Measurements from ENCODE around the gene CTAGE6. TPM values are rescaled to one million over a fixed set of nuclear protein-coding genes. Genes with fewer than 3 reads are reported as not detected.
"Not testable (repeated sequence)": the region's sequence is repeated elsewhere in the genome, so short reads cannot be mapped to it uniquely, and the experiment has no call there.

CTAGE6 gene
- total RNA-seq, 2 donors from 2014 or later: not detected

DNA sequence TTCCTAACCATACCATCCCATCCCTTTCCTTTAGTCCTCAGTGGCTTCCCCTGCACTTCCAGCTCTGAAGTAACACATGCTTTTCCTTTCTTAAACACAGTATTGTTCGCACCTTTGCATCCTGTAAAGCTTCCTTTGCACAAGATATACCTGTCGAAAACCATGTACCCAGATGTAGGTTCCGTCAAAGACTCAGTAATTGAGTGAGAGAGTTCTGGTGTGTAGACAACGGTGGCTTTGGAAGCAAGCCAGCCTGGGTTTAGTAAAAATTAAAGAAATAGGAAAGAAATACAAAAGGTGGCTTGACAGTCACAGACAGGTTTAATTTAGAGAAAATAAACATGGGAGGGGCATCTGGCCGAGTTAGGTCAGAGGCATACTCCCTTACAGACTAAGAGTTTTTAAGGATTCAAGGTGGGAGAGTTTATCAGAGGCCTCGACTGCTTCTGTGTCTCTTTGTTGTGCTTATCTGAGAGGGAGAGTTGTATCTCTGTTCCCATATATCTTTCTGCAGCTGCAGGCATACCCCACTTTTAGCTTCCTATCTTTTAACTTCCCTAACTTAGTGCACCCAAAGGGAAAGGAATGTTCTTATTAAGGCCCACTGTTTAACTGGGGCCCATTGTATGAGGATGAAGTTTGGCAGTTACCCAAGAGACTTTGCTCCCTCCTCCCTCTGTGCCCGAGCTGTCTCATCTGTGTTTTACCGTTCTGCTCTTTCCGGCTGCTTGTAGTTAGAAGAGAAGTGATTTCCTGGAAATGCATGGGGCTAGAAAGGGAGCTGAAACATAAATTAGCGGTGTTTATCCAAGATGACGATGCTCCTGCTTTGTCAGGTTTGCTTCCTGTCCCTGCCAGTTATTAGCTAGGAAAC, 42.7 kb downstream of the CTAGE6 start:
- H3K27me3 ChIP-seq; H3K9me3 ChIP-seq; H3K9ac ChIP-seq (ENCODE audit: low read depth in 2 of 2, low read length in 2 of 2); H3K36me3 ChIP-seq; H3K4me1 ChIP-seq; DNase-seq; H3K4me3 ChIP-seq; H3K27ac ChIP-seq; intact Hi-C loops (cut with DNase I): not testable (repeated sequence)

GRCh38 chr7:143712381-143712780, 45.1 kb downstream of the CTAGE6 start:
- H3K27me3 ChIP-seq; DNase-seq; intact Hi-C loops (cut with DNase I); H3K9me3 ChIP-seq; H3K36me3 ChIP-seq; H3K9ac ChIP-seq (ENCODE audit: low read depth in 2 of 2, low read length in 2 of 2); H3K27ac ChIP-seq; H3K4me3 ChIP-seq; H3K4me1 ChIP-seq: not testable (repeated sequence)

GRCh38 chr7:143711727-143712324, 45.7 kb downstream of the CTAGE6 start:
- intact Hi-C loops (cut with DNase I); H3K4me3 ChIP-seq; H3K9me3 ChIP-seq; H3K27ac ChIP-seq; DNase-seq; H3K4me1 ChIP-seq; H3K27me3 ChIP-seq; H3K36me3 ChIP-seq; H3K9ac ChIP-seq (ENCODE audit: low read depth in 2 of 2, low read length in 2 of 2): not testable (repeated sequence)

DNA sequence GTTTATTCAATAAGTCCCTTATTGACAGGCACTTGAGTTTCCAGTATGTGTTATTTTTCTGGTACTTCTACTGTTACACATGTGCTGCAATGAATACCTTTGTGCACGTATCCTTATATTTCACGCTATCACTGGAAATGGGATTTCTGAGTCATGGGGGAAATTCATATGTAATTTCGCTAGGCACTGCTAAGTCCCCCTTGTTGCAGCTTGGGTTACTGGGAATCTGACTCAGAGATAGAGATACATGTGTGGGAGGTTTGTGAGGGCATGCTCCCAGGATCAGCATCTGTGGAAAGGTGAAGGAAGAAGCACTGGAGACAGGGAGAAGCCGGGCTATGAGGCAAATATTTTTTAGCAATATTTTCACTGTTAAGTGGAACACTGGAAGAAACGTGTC, 47.6 kb downstream of the CTAGE6 start:
- H3K36me3 ChIP-seq; H3K4me1 ChIP-seq; H3K27ac ChIP-seq; DNase-seq; H3K27me3 ChIP-seq; H3K9ac ChIP-seq (ENCODE audit: low read depth in 2 of 2, low read length in 2 of 2); H3K9me3 ChIP-seq; H3K4me3 ChIP-seq; intact Hi-C loops (cut with DNase I): not testable (repeated sequence)

Other genes with a start within 250 kb of the CTAGE6 start
- 1 to 10 TPM; 1.3 to 2.0 TPM for gene CTAGE15, start 185.9 kb downstream of the CTAGE6 start, total RNA-seq
- gene TCAF2, start 136.7 kb downstream of the CTAGE6 start, total RNA-seq: 1 to 10 TPM in 1 of 2 donors, under 1 TPM in 1; 0.32 to 1.4 TPM
- gene TCAF1, start 144.5 kb upstream of the CTAGE6 start, total RNA-seq: 10 to 100 TPM; 39.5 to 44.9 TPM
- gene OR2F2, start 177.5 kb upstream of the CTAGE6 start, total RNA-seq: not detected
- not detected for gene OR2F1, start 197.1 kb upstream of the CTAGE6 start, total RNA-seq
- not detected for gene OR6B1, start 242.6 kb upstream of the CTAGE6 start, total RNA-seq

Data from colonic mucosa (tissue), 4 donors.